Stimulated activated CD4-positive, alpha-beta T cell treated with anti-CD3 and anti-CD28 coated beads, Interleukin-2, amount 100 ng/mL, for 4 hours (primary cell): Measurements from ENCODE around the gene BTBD17.

Experiments
- DNase-seq: peaks from one replicate; pipeline ENCODE4 v3.0.0-alpha.2; 2020; ENCODE audit warnings: low read depth

BTBD17 gene

GRCh38 chr17:74335529-74336062 is 26.1 kb downstream of the BTBD17 start:
- DNase-seq, result no peak

- no peak for DNase-seq
Observed at GRCh38 chr17:74334393-74335039, 27.2 kb downstream of the BTBD17 start.

GRCh38 chr17:74332763-74333283 is 28.8 kb downstream of the BTBD17 start:
- DNase-seq, result no peak

GRCh38 chr17:74332017-74332650 is 29.5 kb downstream of the BTBD17 start:
- no peak for DNase-seq

- no peak for DNase-seq
Observed at GRCh38 chr17:74330446-74330845, 31.2 kb downstream of the BTBD17 start.

- no peak for DNase-seq
Observed at GRCh38 chr17:74329378-74329777, 32.3 kb downstream of the BTBD17 start.

- no peak for DNase-seq
Observed at GRCh38 chr17:74328487-74328886, 33.2 kb downstream of the BTBD17 start.

- no peak for DNase-seq
Observed at GRCh38 chr17:74326506-74326905, 35.2 kb downstream of the BTBD17 start.

- DNase-seq, result peak; percentile 35
Observed at GRCh38 chr17:74325743-74326379, 35.8 kb downstream of the BTBD17 start, which contains the start of gene KIF19. TSS of gene KIF19 (plus strand) at chr17:74326226. CDS start at chr17:74326350, 124 bp downstream.

- no peak for DNase-seq
Observed at GRCh38 chr17:74325376-74325742, 36.3 kb downstream of the BTBD17 start.

GRCh38 chr17:74324521-74324920 is 37.1 kb downstream of the BTBD17 start:
- no peak for DNase-seq

GRCh38 chr17:74318391-74318790 is 43.3 kb downstream of the BTBD17 start:
- DNase-seq, result no peak

- DNase-seq, result no peak
Observed at GRCh38 chr17:74317071-74317470, 44.6 kb downstream of the BTBD17 start.

- no peak for DNase-seq
Observed at GRCh38 chr17:74316220-74316619, 45.4 kb downstream of the BTBD17 start.

GRCh38 chr17:74314877-74315276 is 46.8 kb downstream of the BTBD17 start:
- DNase-seq, result no peak

- no peak for DNase-seq
Observed at GRCh38 chr17:74309902-74310301, 51.8 kb downstream of the BTBD17 start.

- no peak for DNase-seq
Observed at GRCh38 chr17:74307984-74308773, 53.5 kb downstream of the BTBD17 start.
